GM12873 (cell line): ENCODE results near the gene ERC1.

ENCODE experiments used
- CTCF ChIP-seq: IDR thresholded peaks from 2 replicates; pipeline ENCODE4 v1.5.1; 2012; ENCODE audit warnings: low read depth, mild to moderate bottlenecking, moderate library complexity, low read length, control low read depth; ENCODE audit not compliant: insufficient read depth; ENCODE audit errors: missing control alignments

Gene ERC1

GRCh38 chr12:1324099-1324498 is 333.1 kb downstream of the ERC1 start:
- TF ChIP-seq CTCF: no peak

GRCh38 chr12:1324910-1325309 is 333.9 kb downstream of the ERC1 start:
- TF ChIP-seq CTCF: no peak

- no peak for TF ChIP-seq CTCF
Observed at GRCh38 chr12:1325666-1326065, 334.6 kb downstream of the ERC1 start.

GRCh38 chr12:1326258-1326657 is 335.2 kb downstream of the ERC1 start:
- no peak for TF ChIP-seq CTCF

- no peak for TF ChIP-seq CTCF
Observed at GRCh38 chr12:1328391-1328790, 337.4 kb downstream of the ERC1 start.

- TF ChIP-seq CTCF: no peak
Observed at GRCh38 chr12:1329784-1330476, 338.9 kb downstream of the ERC1 start.

- TF ChIP-seq CTCF: no peak
Observed at GRCh38 chr12:1330477-1330827, 339.4 kb downstream of the ERC1 start.

- no peak for TF ChIP-seq CTCF
Observed at GRCh38 chr12:1332327-1332726, 341.3 kb downstream of the ERC1 start.
